Stimulated activated CD4-positive, alpha-beta T cell treated with anti-CD3 and anti-CD28 coated beads, Interleukin-12 subunit alpha, Interleukin-12 subunit beta, amount 100 ng/mL, for 48 hours (primary cell): Measurements from ENCODE around the gene IRF2BP1.
A peak's percentile ranks its signal among the peaks of the same experiment; 100 is the strongest.
"Not testable (repeated sequence)": the region's sequence is repeated elsewhere in the genome, so short reads cannot be mapped to it uniquely, and the experiment has no call there.

Experiments used
- DNase-seq, 3 donors: peaks; one replicate each; pipeline ENCODE4 v3.0.0-alpha.2; 2020; ENCODE audit warnings: low read depth in 2 of 3, low spot score in 1 of 3

The IRF2BP1 gene

DNA sequence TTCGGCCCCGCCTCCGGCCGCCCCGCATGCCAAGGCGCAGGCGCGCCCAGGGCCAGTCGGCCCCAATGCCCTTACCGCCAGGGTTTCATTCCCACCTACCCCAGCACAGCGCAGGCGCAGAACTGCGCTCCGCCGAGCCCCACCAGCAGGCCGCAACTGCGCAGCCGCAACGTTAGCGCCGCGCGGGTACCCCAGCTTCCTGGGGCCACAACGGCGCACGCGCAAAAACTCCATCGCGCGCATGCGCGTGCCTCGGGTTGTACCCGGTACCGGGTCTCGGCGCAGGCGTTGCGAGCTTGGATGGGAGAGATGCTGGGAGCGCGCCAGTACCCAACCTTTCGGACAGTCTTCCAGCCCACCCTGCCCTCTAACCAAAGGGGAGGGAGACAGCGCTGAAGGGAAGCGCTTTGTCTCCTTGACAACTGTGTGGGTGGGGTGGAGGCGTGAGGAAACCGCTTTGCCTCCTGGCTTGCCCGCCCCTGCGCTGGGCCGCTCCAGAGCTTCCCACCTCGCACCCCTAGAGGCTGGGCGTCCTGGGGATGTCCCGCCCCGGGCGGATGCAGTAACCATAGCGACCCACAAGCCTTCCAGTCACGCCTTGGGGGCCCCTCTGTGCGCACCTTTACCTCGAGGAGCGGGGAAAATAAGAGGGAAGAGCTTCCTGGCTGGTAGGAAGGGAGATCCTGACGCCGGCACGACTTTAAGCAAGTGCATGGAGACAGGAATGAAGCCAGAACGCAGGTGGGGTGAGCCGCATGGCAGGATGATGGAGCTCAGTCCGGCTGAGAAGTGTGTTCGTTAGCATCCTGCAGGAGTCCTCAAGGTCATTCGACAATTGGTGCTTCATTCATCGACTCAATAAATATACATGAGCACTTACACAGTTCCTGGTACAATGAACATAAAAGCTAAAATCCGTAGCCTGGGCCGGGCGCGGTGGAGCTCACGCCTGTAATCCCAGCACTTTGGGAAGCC, 17.0 kb upstream of the IRF2BP1 start:
- peak; percentile 97 to 99 (median 98) for DNase-seq

DNA sequence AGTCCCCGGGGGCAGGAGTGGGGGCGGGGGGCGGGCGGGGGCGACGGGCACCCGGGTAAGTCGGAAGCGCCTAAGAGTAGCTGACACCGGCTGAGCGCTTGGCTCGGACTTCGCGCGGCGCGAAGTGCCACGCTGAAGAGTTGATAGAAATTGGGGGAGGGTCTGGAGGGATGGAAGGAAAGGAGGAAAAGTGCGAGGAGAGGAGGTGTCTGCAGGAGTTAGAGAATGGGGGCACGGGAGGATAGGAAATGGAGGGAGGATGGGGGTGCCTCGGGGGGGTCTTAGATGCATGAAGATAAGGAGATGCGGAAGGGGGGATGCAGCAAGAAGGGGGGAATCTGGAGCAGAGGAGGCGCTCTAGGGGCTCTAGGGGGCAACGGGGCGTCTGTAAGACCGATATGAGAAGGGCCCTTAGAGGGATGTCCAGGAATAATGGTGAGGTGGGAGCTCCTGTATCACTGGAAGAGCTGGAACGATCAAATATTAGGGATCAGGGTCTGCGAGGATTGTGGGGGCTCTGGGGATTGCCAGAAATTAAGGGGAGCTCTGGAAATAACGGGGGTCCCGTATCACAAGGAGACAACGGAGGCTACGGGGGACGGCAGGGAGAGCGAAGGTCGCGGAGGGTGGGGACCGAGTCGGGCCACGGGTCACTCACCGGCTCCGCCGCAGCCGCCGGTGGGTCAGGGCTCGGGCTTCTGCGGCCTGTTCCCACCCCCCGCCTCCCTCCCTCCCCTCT, 16.1 kb upstream of the IRF2BP1 start, which contains the start of gene MYPOP:
TSS of gene MYPOP (minus strand) at position 702 of the 739 bp plus-strand sequence. CDS start 840 bp downstream, outside the sequence.
- DNase-seq: no peak

- no peak for DNase-seq
Observed at GRCh38 chr19:45901432-45901911, 15.5 kb upstream of the IRF2BP1 start.

- no peak for DNase-seq
Observed at GRCh38 chr19:45900738-45901431, 14.9 kb upstream of the IRF2BP1 start.

GRCh38 chr19:45899919-45900589, 14.1 kb upstream of the IRF2BP1 start:
- no peak for DNase-seq

DNA sequence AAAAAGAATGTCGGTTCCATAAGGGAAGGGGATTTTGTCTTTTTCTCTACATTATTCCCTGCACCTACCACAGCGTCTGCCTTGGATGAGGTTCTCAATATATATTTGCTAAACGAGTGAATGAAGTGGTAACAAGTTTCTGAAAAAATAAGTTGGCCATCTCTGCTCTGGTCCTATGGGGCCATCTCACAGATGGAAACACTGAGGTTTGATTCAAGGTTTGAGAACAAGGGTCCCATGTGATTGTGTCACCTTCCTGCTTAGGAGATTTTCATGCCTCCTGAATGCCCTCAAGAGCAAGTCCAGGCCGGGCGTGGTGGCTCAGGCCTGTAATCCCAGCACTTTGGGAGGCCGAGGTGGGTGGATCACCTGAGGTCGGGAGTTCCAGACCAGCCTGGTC, 13.3 kb upstream of the IRF2BP1 start:
- DNase-seq: no peak

DNA sequence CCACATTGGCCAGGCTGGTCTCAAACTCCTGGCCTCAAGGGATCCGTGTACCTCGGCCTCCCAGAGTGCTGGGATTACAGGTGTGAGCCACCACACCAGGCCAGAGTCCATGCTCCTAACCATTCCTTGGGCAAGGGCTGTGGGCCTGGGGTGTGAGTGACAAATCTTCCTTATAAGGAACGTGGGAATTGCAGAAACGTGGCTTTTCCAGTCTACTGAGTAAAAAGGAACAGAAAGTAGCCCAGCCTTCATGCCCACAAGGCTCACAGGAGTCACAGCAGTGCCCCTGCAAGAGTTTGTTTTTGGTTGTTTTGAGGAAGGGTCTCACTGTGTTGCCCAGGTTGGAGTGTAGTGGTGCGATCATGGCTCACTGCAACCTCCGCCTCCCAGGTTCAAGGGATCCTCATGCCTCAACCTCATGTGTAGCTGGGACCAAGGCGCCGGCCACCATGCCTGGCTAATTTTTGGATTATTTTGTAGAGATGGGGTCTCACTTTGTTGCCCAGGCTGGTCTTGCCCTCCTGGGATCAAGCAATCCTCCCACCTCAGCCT, 11.4 kb upstream of the IRF2BP1 start:
- DNase-seq: no peak

GRCh38 chr19:45895983-45896599, 10.2 kb upstream of the IRF2BP1 start:
- DNase-seq: not testable (repeated sequence)

DNA sequence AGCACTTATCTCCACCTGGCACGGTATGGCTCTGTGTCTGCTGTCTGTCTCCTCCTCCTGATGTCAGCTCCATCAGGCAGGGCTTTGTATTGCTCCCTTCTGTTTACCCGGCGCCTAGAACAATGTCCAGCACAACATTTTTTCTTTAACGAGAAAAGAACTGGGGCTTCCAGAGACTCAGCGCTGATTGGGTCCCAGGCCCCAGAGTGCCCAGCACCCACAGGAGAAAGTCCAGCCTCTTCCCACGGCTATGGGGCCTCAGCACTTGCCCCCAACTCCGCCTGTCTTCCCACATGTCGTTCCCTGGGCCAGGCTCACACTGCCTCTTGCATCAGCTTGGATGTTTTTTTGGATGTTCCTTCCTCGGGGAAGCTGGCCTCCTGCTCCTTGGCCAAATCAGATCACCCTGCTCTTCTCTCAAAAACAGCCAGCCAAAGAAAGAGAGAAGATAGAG, 9.6 kb upstream of the IRF2BP1 start:
- no peak for DNase-seq

DNA sequence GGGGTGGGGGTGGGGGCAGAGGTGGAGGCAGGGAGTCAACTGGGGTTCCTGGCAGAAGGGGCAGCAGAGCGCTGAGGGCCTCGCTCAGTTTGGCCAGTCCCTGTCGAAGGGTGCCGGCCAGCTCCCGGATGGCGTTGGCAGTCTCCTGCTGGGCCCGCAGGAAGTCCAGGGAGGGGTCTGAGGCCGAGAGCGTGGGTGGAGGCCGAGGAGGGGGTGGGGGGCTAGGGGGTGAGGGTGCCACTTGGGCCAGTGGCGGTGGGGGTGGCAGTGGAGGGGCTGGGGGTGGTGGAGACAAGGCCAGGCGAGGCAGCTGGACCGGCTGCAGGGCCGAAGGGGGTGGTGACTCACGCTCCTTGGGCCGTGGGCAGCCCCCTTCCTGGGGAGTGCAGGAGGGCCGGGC, 4.9 kb upstream of the IRF2BP1 start:
- DNase-seq: no peak

GRCh38 chr19:45889210-45889885, 3.4 kb upstream of the IRF2BP1 start:
- no peak for DNase-seq

DNA sequence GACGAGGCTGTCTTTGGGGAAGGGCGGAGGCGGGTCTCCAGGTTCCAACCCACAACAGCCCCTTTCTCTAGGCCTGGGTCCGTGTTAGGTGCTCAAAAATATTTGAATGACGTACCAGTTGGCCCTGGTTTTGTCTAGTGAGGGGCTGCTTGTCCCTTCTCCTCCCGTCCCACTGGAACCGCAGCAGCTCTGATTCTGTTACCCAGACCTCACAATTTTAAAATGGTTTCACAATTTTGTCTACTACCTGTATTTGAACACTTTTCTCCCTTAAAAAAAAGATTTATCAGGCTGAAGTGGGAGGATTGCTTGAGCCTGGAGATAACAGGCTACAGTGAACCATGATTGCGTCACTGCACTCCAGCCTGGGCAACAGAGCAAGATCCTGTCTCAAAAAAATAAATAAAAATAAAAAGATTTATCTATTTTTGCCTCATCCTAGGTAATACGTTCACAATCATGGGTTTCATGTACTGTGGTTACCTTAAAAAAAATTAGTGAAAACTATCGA, 1.3 kb upstream of the IRF2BP1 start:
- no peak for DNase-seq

GRCh38 chr19:45886427-45887199, 672 bp upstream of the IRF2BP1 start:
- DNase-seq: peak; percentile 80 to 87 (median 86)

GRCh38 chr19:45884682-45885555, 1.0 kb downstream of the IRF2BP1 start:
- DNase-seq: no peak

DNA sequence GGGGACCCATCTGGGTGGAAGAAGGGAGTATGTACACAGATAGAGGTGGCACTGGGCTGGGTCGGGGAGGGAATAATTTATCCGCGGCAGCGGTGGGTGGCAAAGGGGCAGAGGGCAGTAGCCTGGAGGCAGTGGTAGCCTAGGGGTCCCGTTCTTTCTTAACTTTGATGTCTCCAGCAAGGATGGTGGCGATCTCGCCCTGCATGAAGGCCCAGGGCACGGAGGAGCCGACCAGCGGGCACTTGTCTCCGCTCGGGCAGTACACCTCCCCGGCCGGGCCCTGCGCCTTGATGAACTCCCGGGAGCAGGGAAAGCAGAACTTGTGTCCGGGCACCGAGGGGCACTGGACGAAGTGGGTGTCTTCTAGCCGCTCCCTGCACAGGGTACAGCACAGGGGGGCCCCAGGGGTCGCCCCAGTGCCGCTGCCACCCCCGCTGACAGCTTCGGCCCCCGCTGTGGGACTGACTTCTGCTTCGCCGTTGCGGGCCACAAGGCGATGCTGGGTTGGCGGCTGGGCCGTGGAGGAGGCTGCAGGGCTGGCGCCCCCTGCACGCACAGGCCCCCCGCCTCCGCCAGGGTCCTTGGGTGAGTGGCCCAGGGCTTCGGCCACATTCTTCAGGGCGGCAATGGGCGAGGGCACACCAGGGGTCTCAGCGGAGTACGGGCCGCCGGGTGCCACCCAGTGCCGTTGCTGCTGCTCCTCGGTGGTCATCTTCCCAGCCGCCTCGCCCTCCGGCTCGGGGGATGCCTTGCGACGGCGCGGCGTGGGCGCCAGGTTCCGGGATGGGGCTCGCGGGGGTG, 1.9 kb downstream of the IRF2BP1 start:
- no peak for DNase-seq

DNA sequence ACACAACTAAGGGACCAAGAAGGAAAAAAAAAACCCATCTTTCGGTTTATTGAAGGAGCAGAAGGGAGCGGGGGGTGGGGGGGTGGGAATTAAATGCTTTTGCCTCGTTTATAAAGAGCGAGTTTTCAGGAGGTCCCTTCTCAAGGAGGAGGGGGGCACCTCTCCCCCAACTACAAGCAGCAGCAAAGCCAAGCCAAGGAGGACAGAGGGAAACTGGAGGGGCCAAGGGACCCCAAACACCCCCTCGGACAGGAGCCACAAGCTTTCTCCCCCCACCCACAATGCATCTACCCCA, 2.4 kb downstream of the IRF2BP1 start:
- DNase-seq: no peak
